ENCODE results near the gene FASTKD3.

Gene FASTKD3

DNA sequence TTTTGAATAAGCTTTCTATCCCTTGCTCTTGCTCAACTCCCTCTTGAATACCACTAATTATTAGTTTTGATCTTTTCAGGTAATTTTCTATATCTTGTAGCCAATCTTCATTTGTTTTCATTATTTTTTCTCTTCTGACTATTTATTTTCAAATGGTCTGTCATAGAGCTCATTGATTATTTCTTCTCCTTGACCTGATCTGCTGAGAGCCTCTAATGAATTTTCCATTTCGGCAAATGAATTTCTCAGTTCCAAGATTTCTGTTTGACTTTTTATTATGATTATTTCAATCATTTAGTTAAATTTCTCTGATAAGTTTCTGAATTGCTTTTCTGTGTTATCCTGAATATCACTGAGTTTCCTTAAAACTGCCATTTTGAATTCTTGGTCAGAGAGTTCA is 39.5 kb upstream of the FASTKD3 start:
- Mint-ChIP-seq H3K36me3 (ENCODE audit: low read depth) (peaks cover 95% of the 10 kb centered on the region), H3K9me3 (peaks cover 57% of the 10 kb centered on the region), H3K27ac (no peak overlapping the region), H3K4me1 (no peaks in the 10 kb centered on the region), H3K27me3 (ENCODE audit: low read depth, poor library complexity) (no peaks in the 10 kb centered on the region), H3K4me3 (no peak overlapping the region)
- no peak for DNase-seq
- TF ChIP-seq, protein P1, sequence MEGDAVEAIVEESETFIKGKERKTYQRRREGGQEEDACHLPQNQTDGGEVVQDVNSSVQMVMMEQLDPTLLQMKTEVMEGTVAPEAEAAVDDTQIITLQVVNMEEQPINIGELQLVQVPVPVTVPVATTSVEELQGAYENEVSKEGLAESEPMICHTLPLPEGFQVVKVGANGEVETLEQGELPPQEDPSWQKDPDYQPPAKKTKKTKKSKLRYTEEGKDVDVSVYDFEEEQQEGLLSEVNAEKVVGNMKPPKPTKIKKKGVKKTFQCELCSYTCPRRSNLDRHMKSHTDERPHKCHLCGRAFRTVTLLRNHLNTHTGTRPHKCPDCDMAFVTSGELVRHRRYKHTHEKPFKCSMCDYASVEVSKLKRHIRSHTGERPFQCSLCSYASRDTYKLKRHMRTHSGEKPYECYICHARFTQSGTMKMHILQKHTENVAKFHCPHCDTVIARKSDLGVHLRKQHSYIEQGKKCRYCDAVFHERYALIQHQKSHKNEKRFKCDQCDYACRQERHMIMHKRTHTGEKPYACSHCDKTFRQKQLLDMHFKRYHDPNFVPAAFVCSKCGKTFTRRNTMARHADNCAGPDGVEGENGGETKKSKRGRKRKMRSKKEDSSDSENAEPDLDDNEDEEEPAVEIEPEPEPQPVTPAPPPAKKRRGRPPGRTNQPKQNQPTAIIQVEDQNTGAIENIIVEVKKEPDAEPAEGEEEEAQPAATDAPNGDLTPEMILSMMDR (IDR thresholded peaks at IDR 0.05): no peak

DNA sequence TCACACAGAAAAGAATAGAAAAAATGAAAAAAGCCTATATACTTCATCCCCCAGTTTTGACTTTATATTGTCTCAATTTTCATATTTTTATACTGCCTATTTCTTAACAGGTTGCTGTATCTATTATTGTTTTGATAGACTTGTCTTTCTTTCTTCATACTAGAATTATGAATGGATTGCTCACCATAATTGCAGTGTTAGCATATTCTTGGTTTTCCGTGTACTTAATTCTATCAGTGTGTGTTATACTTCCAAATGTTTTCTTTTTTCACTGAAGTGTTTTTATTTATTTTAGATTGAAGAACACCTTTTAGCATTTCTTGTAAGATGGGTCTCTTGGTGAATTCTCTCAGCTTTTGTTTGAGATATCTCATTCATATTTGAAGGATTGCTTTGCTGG is 38.8 kb upstream of the FASTKD3 start:
- peaks cover under 1% of the 10 kb centered on the region for H3K27me3 Mint-ChIP-seq (ENCODE audit: low read depth, poor library complexity)
- H3K4me1 Mint-ChIP-seq: no peaks in the 10 kb centered on the region
- no peak overlapping the region for H3K27ac Mint-ChIP-seq
- H3K9me3 Mint-ChIP-seq: peaks cover 50% of the 10 kb centered on the region
- DNase-seq: no peak
- H3K4me3 Mint-ChIP-seq: no peak overlapping the region
- peaks cover 93% of the 10 kb centered on the region for H3K36me3 Mint-ChIP-seq (ENCODE audit: low read depth)
- TF ChIP-seq, protein P1 (IDR thresholded peaks at IDR 0.05): no peak

DNA sequence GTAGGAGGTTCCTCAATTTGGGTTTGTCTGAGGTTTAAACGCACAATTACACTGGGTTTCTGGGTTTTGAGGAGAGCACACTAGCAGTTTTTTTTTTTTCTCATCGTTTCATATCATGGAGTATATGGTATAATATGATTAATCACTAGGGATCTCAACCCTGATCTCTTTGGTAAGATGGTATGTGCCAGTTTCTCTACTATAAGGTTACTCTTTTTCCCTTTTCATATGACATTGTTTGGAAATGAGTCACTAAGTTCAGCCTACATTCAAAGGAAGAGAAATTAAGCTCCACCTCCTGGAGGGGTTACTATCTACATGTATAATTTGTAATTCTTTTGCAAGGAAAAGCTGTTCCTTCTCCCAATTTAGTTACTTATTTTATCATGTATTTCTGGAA is 35.3 kb upstream of the FASTKD3 start:
- Mint-ChIP-seq H3K27me3 (ENCODE audit: low read depth, poor library complexity) (peaks cover 3% of the 10 kb centered on the region), H3K4me1 (no peaks in the 10 kb centered on the region), H3K36me3 (ENCODE audit: low read depth) (peaks cover 88% of the 10 kb centered on the region), H3K4me3 (no peak overlapping the region), H3K9me3 (peaks cover 28% of the 10 kb centered on the region), H3K27ac (no peak overlapping the region)
- no peak for DNase-seq
- TF ChIP-seq, protein P1 (IDR thresholded peaks at IDR 0.05): no peak

DNA sequence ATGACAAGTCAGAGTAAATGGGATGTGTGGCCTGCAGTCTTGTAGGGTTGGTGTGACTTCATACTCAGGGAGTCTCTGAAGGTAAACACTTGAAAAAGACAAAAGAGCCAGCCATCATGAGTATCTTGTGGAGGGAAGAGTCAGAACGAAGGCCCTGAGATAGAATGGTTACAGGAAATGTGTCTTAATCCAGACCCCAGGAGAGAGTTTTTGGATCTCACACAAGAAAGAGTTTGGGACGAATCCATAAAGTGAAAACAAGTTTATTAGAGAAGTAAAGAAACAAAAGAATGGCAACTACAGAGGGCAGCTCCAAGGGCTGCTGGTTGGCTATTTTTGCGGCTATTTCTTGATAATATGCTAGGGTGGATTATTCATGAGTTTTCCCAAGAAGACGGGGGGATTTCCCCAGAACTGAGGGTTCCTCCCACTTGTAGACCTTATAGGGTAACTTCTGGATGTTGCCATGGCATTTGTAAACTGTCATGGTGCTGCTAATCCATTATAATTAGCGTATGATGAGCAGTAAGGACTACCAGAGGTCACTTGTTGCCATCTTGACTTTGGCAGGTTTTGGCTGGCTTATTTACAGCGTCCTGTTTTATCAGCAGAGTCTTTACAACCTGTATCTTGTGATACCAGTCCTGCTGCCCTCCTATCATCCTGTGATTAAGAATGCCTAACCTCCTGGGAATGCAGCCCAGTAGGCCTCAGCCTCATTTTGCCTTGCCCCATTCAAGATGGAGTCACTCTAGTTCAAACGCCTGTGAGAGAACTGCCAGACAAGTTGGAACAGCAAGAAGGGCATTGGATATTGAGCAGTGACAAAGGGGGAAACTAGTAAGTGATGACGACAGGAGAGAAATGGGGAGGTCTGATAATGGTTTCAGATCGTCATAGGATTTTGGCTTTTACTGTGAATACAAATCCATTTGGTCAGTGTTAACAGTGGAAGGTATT is 34.1 kb upstream of the FASTKD3 start:
- Mint-ChIP-seq H3K36me3 (ENCODE audit: low read depth) (peaks cover 88% of the 10 kb centered on the region), H3K4me3 (no peak overlapping the region), H3K27me3 (ENCODE audit: low read depth, poor library complexity) (peaks cover 3% of the 10 kb centered on the region), H3K9me3 (peaks cover 16% of the 10 kb centered on the region), H3K4me1 (no peaks in the 10 kb centered on the region), H3K27ac (no peak overlapping the region)
- TF ChIP-seq, protein P1 (IDR thresholded peaks at IDR 0.05): no peak
- DNase-seq: no peak

DNA sequence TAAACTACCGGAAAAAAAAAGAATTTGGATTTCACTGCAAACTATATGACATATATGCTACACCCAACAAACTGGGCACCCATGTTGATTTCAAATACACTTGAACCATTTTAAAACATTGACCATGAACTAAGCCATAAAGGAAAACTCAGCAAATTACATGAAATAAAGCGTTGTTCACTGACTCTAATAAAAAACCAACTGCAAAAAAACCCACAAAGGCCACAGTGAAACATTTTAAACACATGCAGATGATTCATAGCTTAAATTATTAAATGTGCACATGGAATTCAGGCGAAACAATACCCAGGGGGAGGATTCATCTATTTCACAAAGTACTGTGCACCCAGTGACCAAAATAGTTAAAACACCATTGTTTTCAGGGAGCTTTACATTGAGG is 33.4 kb upstream of the FASTKD3 start:
- TF ChIP-seq, protein P1 (IDR thresholded peaks at IDR 0.05): no peak
- H3K27me3 Mint-ChIP-seq (ENCODE audit: low read depth, poor library complexity): peaks cover 3% of the 10 kb centered on the region
- H3K27ac Mint-ChIP-seq: no peak overlapping the region

More for the DNA sequence above, 33.4 kb upstream of the FASTKD3 start:
- peaks cover 87% of the 10 kb centered on the region for H3K36me3 Mint-ChIP-seq (ENCODE audit: low read depth)
- H3K4me1 Mint-ChIP-seq: no peaks in the 10 kb centered on the region
- peaks cover 8% of the 10 kb centered on the region for H3K9me3 Mint-ChIP-seq
- no peak for DNase-seq
- H3K4me3 Mint-ChIP-seq: no peak overlapping the region

Data from nephron progenitor cell (in vitro differentiated cells).